ENCODE measurements around the gene IL17RC. TPM values are rescaled to one million over a fixed set of nuclear protein-coding genes. Genes with fewer than 3 reads are reported as not detected.

The IL17RC gene
- total and polyA plus RNA-seq, 2 experiments from 2014 or later = 8.4 to 12.6 TPM

DNA sequence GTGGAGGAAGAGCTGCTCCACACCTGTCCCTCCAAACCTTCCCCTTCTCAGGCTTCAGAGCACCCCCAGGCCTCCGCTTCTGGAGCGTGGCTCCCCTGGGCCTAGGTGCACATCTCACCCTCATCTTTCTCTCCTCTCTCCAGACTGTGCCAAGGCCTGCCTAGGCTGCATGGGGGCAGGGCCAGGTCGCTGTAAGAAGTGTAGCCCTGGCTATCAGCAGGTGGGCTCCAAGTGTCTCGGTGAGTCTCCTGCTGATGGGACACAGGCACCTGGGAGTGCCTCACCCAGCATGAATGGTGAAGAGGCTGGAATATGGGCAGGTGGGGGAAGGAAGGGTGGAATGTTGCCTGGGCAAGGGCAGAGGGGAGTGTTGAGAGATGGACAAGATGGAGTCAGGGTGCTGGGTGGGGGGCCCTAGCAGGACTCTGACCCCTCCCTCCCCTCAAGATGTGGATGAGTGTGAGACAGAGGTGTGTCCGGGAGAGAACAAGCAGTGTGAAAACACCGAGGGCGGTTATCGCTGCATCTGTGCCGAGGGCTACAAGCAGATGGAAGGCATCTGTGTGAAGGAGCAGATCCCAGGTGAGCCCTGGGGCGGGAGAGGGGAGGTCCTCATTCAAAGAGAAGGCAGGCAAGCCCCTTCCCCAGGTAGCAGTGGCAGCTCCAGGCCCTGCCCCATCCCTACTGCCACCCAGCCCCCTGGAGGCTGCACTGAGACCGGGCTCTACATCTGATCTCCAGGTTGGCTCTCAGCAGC is 26.2 kb downstream of the IL17RC start (continued):
- TF ChIP-seq, protein P1, sequence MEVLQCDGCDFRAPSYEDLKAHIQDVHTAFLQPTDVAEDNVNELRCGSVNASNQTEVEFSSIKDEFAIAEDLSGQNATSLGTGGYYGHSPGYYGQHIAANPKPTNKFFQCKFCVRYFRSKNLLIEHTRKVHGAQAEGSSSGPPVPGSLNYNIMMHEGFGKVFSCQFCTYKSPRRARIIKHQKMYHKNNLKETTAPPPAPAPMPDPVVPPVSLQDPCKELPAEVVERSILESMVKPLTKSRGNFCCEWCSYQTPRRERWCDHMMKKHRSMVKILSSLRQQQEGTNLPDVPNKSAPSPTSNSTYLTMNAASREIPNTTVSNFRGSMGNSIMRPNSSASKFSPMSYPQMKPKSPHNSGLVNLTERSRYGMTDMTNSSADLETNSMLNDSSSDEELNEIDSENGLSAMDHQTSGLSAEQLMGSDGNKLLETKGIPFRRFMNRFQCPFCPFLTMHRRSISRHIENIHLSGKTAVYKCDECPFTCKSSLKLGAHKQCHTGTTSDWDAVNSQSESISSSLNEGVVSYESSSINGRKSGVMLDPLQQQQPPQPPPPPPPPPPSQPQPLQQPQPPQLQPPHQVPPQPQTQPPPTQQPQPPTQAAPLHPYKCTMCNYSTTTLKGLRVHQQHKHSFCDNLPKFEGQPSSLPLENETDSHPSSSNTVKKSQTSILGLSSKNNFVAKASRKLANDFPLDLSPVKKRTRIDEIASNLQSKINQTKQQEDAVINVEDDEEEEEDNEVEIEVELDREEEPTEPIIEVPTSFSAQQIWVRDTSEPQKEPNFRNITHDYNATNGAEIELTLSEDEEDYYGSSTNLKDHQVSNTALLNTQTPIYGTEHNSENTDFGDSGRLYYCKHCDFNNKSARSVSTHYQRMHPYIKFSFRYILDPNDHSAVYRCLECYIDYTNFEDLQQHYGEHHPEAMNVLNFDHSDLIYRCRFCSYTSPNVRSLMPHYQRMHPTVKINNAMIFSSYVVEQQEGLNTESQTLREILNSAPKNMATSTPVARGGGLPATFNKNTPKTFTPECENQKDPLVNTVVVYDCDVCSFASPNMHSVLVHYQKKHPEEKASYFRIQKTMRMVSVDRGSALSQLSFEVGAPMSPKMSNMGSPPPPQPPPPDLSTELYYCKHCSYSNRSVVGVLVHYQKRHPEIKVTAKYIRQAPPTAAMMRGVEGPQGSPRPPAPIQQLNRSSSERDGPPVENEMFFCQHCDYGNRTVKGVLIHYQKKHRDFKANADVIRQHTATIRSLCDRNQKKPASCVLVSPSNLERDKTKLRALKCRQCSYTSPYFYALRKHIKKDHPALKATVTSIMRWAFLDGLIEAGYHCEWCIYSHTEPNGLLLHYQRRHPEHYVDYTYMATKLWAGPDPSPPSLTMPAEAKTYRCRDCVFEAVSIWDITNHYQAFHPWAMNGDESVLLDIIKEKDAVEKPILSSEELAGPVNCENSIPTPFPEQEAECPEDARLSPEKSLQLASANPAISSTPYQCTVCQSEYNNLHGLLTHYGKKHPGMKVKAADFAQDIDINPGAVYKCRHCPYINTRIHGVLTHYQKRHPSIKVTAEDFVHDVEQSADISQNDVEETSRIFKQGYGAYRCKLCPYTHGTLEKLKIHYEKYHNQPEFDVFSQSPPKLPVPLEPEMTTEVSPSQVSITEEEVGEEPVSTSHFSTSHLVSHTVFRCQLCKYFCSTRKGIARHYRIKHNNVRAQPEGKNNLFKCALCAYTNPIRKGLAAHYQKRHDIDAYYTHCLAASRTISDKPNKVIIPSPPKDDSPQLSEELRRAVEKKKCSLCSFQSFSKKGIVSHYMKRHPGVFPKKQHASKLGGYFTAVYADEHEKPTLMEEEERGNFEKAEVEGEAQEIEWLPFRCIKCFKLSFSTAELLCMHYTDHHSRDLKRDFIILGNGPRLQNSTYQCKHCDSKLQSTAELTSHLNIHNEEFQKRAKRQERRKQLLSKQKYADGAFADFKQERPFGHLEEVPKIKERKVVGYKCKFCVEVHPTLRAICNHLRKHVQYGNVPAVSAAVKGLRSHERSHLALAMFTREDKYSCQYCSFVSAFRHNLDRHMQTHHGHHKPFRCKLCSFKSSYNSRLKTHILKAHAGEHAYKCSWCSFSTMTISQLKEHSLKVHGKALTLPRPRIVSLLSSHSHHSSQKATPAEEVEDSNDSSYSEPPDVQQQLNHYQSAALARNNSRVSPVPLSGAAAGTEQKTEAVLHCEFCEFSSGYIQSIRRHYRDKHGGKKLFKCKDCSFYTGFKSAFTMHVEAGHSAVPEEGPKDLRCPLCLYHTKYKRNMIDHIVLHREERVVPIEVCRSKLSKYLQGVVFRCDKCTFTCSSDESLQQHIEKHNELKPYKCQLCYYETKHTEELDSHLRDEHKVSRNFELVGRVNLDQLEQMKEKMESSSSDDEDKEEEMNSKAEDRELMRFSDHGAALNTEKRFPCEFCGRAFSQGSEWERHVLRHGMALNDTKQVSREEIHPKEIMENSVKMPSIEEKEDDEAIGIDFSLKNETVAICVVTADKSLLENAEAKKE (CRISPR knock-in tag; IDR thresholded peaks at IDR 0.05) = no peak

DNA sequence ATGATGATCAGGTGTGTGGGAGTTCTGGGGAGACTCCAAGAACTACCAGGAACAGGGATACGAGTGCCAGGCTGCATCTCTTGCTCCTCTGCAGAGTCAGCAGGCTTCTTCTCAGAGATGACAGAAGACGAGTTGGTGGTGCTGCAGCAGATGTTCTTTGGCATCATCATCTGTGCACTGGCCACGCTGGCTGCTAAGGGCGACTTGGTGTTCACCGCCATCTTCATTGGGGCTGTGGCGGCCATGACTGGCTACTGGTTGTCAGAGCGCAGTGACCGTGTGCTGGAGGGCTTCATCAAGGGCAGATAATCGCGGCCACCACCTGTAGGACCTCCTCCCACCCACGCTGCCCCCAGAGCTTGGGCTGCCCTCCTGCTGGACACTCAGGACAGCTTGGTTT is 27.4 kb downstream of the IL17RC start:
- no peaks in the 10 kb centered on the region for H3K36me3 ChIP-seq (ENCODE audit: insufficient read depth)
- no peaks in the 10 kb centered on the region; the same call in 1 of the 2 replicates for H3K27me3 ChIP-seq (ENCODE audit: insufficient read depth)
- H3K79me2 ChIP-seq (replicated peaks; ENCODE audit: insufficient read depth) = no peaks in the 10 kb centered on the region
- H3F3A ChIP-seq (replicated peaks; ENCODE audit: low read depth) = no peaks in the 10 kb centered on the region; the same call in 1 of the 2 replicates
- ATAC-seq (no peak), DNase-seq (ENCODE audit: low spot score) (no peak)
- no peak overlapping the region for H3K4me3 ChIP-seq
- no peaks in the 10 kb centered on the region for H3K9me2 ChIP-seq (ENCODE audit: insufficient read depth)
- H3K36me3 Mint-ChIP-seq (ENCODE audit: low read depth) = peaks cover 10% of the 10 kb centered on the region; the same call in 2 of the 3 replicates
- no peaks in the 10 kb centered on the region; the same call in 2 of the 3 replicates for H3K9me3 Mint-ChIP-seq
- H4K20me1 ChIP-seq (replicated peaks; ENCODE audit: insufficient read depth) = no peaks in the 10 kb centered on the region
- peaks cover 5% of the 10 kb centered on the region; the same call in 1 of the 2 replicates for H3K4me1 ChIP-seq (ENCODE audit: insufficient read depth)
- H3K4me2 ChIP-seq = no peak overlapping the region
- no peaks in the 10 kb centered on the region for H3K4me1 Mint-ChIP-seq
- H2AFZ ChIP-seq = no peak overlapping the region
- H3K27ac Mint-ChIP-seq = no peak overlapping the region
- H3K27me3 Mint-ChIP-seq (ENCODE audit: insufficient read depth, low read depth, poor library complexity) = peaks cover 17% of the 10 kb centered on the region
- no peak overlapping the region for H3K27ac ChIP-seq (ENCODE audit: low read depth)
- no peak overlapping the region for H3K4me3 Mint-ChIP-seq
- TF ChIP-seq, protein P2, sequence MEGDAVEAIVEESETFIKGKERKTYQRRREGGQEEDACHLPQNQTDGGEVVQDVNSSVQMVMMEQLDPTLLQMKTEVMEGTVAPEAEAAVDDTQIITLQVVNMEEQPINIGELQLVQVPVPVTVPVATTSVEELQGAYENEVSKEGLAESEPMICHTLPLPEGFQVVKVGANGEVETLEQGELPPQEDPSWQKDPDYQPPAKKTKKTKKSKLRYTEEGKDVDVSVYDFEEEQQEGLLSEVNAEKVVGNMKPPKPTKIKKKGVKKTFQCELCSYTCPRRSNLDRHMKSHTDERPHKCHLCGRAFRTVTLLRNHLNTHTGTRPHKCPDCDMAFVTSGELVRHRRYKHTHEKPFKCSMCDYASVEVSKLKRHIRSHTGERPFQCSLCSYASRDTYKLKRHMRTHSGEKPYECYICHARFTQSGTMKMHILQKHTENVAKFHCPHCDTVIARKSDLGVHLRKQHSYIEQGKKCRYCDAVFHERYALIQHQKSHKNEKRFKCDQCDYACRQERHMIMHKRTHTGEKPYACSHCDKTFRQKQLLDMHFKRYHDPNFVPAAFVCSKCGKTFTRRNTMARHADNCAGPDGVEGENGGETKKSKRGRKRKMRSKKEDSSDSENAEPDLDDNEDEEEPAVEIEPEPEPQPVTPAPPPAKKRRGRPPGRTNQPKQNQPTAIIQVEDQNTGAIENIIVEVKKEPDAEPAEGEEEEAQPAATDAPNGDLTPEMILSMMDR (conservative IDR thresholded peaks at IDR 0.05; ENCODE audit: low read depth in 2 of 2) = no peak
- TF ChIP-seq REST (IDR thresholded peaks at IDR 0.05; ENCODE audit: unreplicated experiment) (no peak), ZNF114 (CRISPR knock-in tag; IDR thresholded peaks at IDR 0.05) (no peak)
